ENCODE results near the gene VKORC1L1.

Gene VKORC1L1

GRCh38 chr7:65966146-65966545 lies 93.3 kb downstream of the VKORC1L1 start:
- Histone ChIP-seq H3K4me2 (ENCODE audit: low read length) (no peak overlapping the region), H3K4me1 (ENCODE audit: low read length) (no peaks in the 10 kb centered on the region), H3K27ac (ENCODE audit: low read length) (no peak overlapping the region), H3K79me2 (ENCODE audit: low read length) (no peaks in the 10 kb centered on the region), H3K36me3 (replicated peaks; ENCODE audit: low read depth, low read length) (peaks cover 35% of the 10 kb centered on the region), H3K4me3 (ENCODE audit: low read length) (no peak overlapping the region), H3K27me3 (ENCODE audit: low read depth, low read length) (no peaks in the 10 kb centered on the region), H3K9me3 (ENCODE audit: insufficient read depth, low read length) (no peaks in the 10 kb centered on the region), H4K20me1 (ENCODE audit: insufficient read depth, low read length) (no peaks in the 10 kb centered on the region), H3K9ac (ENCODE audit: low read length) (no peak overlapping the region), H2AFZ (ENCODE audit: low read depth, low read length) (no peak overlapping the region)
- no peak for TF ChIP-seq CTCF (IDR thresholded peaks at IDR 0.05; ENCODE audit: low read depth, low read length)
- no peak for TF ChIP-seq EZH2phosphoT487 (IDR thresholded peaks at IDR 0.05; ENCODE audit: low read depth)

GRCh38 chr7:65967361-65968155 lies 94.7 kb downstream of the VKORC1L1 start:
- Histone ChIP-seq H3K36me3 (replicated peaks; ENCODE audit: low read depth, low read length) (peaks cover 29% of the 10 kb centered on the region), H3K9ac (ENCODE audit: low read length) (no peak overlapping the region), H4K20me1 (ENCODE audit: insufficient read depth, low read length) (no peaks in the 10 kb centered on the region)

GRCh38 chr7:65968256-65969185 lies 95.6 kb downstream of the VKORC1L1 start:
- no peaks in the 10 kb centered on the region for H4K20me1 ChIP-seq (ENCODE audit: insufficient read depth, low read length)
- peaks cover 25% of the 10 kb centered on the region for H3K36me3 ChIP-seq (replicated peaks; ENCODE audit: low read depth, low read length)
- TF ChIP-seq CTCF (IDR thresholded peaks at IDR 0.05; ENCODE audit: low read depth, low read length) (no peak), EZH2phosphoT487 (IDR thresholded peaks at IDR 0.05; ENCODE audit: low read depth) (no peak)

More at GRCh38 chr7:65967361-65968155, 94.7 kb downstream of the VKORC1L1 start:
- H3K27ac ChIP-seq (ENCODE audit: low read length) = no peak overlapping the region
- no peak overlapping the region for H2AFZ ChIP-seq (ENCODE audit: low read depth, low read length)
- no peak overlapping the region for H3K4me2 ChIP-seq (ENCODE audit: low read length)
- TF ChIP-seq CTCF (IDR thresholded peaks at IDR 0.05; ENCODE audit: low read depth, low read length) (no peak), EZH2phosphoT487 (IDR thresholded peaks at IDR 0.05; ENCODE audit: low read depth) (no peak)
- no peaks in the 10 kb centered on the region for H3K27me3 ChIP-seq (ENCODE audit: low read depth, low read length)
- no peak overlapping the region for H3K4me3 ChIP-seq (ENCODE audit: low read length)
- no peaks in the 10 kb centered on the region for H3K9me3 ChIP-seq (ENCODE audit: insufficient read depth, low read length)
- H3K4me1 ChIP-seq (ENCODE audit: low read length) = no peaks in the 10 kb centered on the region
- no peaks in the 10 kb centered on the region for H3K79me2 ChIP-seq (ENCODE audit: low read length)

GRCh38 chr7:65971021-65971420 lies 98.1 kb downstream of the VKORC1L1 start:
- H3K4me2 ChIP-seq (ENCODE audit: low read length) = no peak overlapping the region
- H3K4me1 ChIP-seq (ENCODE audit: low read length) = no peaks in the 10 kb centered on the region
- H3K27me3 ChIP-seq (ENCODE audit: low read depth, low read length) = no peaks in the 10 kb centered on the region
- H4K20me1 ChIP-seq (ENCODE audit: insufficient read depth, low read length) = no peaks in the 10 kb centered on the region
- H2AFZ ChIP-seq (ENCODE audit: low read depth, low read length) = no peak overlapping the region
- H3K9me3 ChIP-seq (ENCODE audit: insufficient read depth, low read length) = no peaks in the 10 kb centered on the region
- no peak overlapping the region for H3K4me3 ChIP-seq (ENCODE audit: low read length)
- no peaks in the 10 kb centered on the region for H3K79me2 ChIP-seq (ENCODE audit: low read length)
- H3K9ac ChIP-seq (ENCODE audit: low read length) = no peak overlapping the region
- TF ChIP-seq CTCF (IDR thresholded peaks at IDR 0.05; ENCODE audit: low read depth, low read length) (no peak), EZH2phosphoT487 (IDR thresholded peaks at IDR 0.05; ENCODE audit: low read depth) (no peak)
- peaks cover 28% of the 10 kb centered on the region for H3K36me3 ChIP-seq (replicated peaks; ENCODE audit: low read depth, low read length)
- no peak overlapping the region for H3K27ac ChIP-seq (ENCODE audit: low read length)

More at GRCh38 chr7:65968256-65969185, 95.6 kb downstream of the VKORC1L1 start:
- Histone ChIP-seq H3K9me3 (ENCODE audit: insufficient read depth, low read length) (no peaks in the 10 kb centered on the region), H3K4me3 (ENCODE audit: low read length) (no peak overlapping the region), H3K4me1 (ENCODE audit: low read length) (no peaks in the 10 kb centered on the region), H2AFZ (ENCODE audit: low read depth, low read length) (no peak overlapping the region), H3K27ac (ENCODE audit: low read length) (no peak overlapping the region), H3K9ac (ENCODE audit: low read length) (no peak overlapping the region), H3K27me3 (ENCODE audit: low read depth, low read length) (no peaks in the 10 kb centered on the region), H3K79me2 (ENCODE audit: low read length) (no peaks in the 10 kb centered on the region), H3K4me2 (ENCODE audit: low read length) (no peak overlapping the region)

Measured in OCI-LY3 (cell line).